ENCODE data around the gene STX1A.

- TF ChIP-seq CTCF (optimal IDR thresholded peaks at IDR 0.05 in 1 of 3, IDR thresholded peaks at IDR 0.05 in 1 of 3, conservative IDR thresholded peaks at IDR 0.05 in 1 of 3; ENCODE audit: extremely low read depth in 1 of 3, insufficient read depth in 2 of 3, low read length in 3 of 3) (no peak), EZH2 (IDR thresholded peaks at IDR 0.05; ENCODE audit: low read length) (no peak)
These were observed 6.7 kb downstream of the STX1A start for GRCh38 chr7:73712773-73713172.
